HT1080 (cell line): ENCODE data around the gene GDF15. TPM values are rescaled to one million over a fixed set of nuclear protein-coding genes. Genes with fewer than 3 reads are reported as not detected.
"Not testable (repeated sequence)": the region's sequence is repeated elsewhere in the genome, so short reads cannot be mapped to it uniquely, and the experiment has no call there.

Experiments
- DNase-seq: peaks from one replicate; pipeline ENCODE4 v3.0.0-alpha.2; 2015; ENCODE audit warnings: low read depth
- total RNA-seq: library from RNA; depleted of rRNA; stranded (reverse); fragments of >200 nt; shearing (Covaris generic); gene quantifications from 2 replicates; pipeline ENCODE4 v1.2.3, GENCODE V29; 2014

Gene GDF15
- total RNA-seq, 1 experiment from 2014 or later, result 120 TPM

- no peak for DNase-seq
These were observed 5.6 kb downstream of the GDF15 start for GRCh38 chr19:18391509-18392075.

GRCh38 chr19:18392417-18392816 is 6.5 kb downstream of the GDF15 start:
- DNase-seq, result peak; percentile 71

GRCh38 chr19:18392926-18393325 is 7.0 kb downstream of the GDF15 start:
- DNase-seq, result no peak

- DNase-seq, result no peak
These were observed 7.9 kb downstream of the GDF15 start for GRCh38 chr19:18393836-18394235.

GRCh38 chr19:18396471-18397241 is 10.7 kb downstream of the GDF15 start:
- DNase-seq, result no peak

- DNase-seq, result no peak
These were observed 11.6 kb downstream of the GDF15 start, which contains the start of gene LRRC25 for GRCh38 chr19:18397242-18398202. Gene LRRC25 (minus strand): TSS chr19:18397622. CDS start chr19:18396963, 659 bp downstream.

- DNase-seq, result peak; percentile 28
These were observed 13.1 kb downstream of the GDF15 start for GRCh38 chr19:18399008-18399407.

- peak; percentile 56 for DNase-seq
These were observed 15.7 kb downstream of the GDF15 start for GRCh38 chr19:18401580-18402112.

GRCh38 chr19:18402455-18403248 is 16.7 kb downstream of the GDF15 start:
- DNase-seq, result not testable (repeated sequence)

- not testable (repeated sequence) for DNase-seq
These were observed 19.8 kb downstream of the GDF15 start for GRCh38 chr19:18405754-18406153.

GRCh38 chr19:18406749-18407148 is 20.8 kb downstream of the GDF15 start:
- DNase-seq, result no peak

GRCh38 chr19:18408053-18408476 is 22.1 kb downstream of the GDF15 start:
- no peak for DNase-seq

GRCh38 chr19:18412610-18413239 is 26.8 kb downstream of the GDF15 start:
- DNase-seq, result no peak

- no peak for DNase-seq
These were observed 28.7 kb downstream of the GDF15 start for GRCh38 chr19:18414504-18415177.

- no peak for DNase-seq
These were observed 29.4 kb downstream of the GDF15 start for GRCh38 chr19:18415178-18415867.

GRCh38 chr19:18416778-18417249 is 30.9 kb downstream of the GDF15 start:
- DNase-seq, result peak; percentile 63

GRCh38 chr19:18417250-18418028 is 31.5 kb downstream of the GDF15 start:
- peak; percentile 72 for DNase-seq

- DNase-seq, result no peak
These were observed 32.1 kb downstream of the GDF15 start for GRCh38 chr19:18418029-18418482.
